GM21786 (cell line): ENCODE measurements around the gene CDH13.

ENCODE experiments used
- ATAC-seq: cut with Tn5 transposase; IDR thresholded peaks from one replicate; pipeline ENCODE4 v1.9.1; 2021; ENCODE audit not compliant: unreplicated experiment

Gene CDH13

DNA sequence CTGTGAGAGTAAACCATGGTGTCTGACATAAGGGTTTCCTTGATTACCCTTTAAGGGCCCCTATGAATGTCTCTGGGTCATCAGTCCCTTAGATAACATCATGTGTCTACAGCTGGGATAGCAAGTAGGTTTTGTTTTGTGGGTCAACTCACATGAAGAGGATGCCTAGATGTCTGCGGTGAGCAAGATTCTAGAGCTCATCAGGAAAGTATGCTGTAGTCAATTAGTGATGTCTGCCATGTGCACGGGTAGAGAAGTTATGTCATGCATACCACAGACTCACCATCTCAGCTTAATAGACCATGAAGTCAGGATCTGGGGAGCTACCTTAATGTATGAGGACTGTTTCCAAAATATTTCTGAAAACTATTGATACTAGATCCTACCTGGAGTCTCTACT is 57.5 kb downstream of the CDH13 start:
- ATAC-seq, result no peak

DNA sequence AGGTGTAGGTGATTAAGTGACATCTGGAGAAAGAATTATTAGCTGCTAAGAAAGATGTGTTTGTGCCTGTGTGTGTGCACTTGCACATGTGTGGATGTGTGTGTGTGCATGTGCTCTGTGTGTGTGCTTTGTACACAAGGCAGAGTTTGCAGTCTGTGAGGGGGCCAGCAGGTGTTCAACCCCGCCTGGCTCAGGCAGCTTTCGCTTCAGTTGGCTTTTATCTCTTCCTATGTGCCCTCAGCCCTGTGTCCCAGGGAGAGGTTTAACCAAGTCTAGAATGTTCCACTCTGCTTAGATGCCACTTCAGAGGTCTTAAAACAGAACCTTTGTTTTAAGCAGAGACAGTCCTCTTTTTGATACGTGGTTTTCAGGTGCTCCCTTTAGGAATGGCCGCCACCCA is 58.8 kb downstream of the CDH13 start:
- no peak for ATAC-seq

DNA sequence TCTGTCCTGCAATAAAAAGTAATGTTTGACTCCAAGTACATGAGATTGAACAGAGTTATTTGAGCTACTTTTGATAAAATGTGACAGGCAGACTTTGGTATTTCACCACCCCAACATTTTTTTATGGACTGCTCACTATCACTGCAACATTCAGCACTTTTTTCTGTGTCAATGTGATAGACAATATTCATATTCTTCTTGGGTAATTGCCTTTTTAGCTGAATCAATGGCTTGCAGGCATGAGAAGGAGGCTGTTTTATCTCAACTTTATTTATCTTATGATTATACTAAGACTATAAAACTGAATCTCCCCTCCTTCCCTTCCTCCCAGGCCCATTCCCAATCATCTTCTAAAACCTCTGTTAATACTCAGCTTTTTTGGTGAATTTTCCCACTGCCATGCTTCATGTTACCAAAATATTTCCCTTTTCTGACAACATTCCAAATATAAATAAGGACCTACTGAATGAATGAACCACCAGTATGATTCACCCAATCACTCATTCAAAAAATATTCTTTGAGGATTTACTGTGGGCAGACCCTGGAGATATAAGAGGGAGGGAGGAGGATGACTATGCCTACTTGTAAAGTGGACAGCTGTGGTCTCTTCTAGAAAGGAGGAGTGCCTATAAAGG is 67.6 kb downstream of the CDH13 start:
- no peak for ATAC-seq

DNA sequence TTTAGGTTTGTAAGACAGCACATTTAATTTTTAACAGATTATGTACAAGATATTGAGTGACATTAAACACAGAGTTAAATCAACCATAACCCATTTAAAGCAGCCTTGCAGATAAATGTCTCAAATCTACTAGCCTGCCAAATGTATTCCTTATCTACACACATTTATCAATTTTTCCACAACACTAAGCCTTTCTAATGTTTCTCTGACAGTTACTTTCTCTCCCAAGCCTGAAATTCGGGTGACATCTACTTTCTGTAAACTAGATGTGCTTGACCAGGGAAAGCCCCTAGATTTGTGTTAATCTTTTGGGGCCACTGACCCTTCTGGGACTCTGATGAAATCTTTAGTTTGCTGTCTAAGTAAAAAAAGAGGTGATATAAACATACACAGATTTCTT is 69.0 kb downstream of the CDH13 start:
- no peak for ATAC-seq

DNA sequence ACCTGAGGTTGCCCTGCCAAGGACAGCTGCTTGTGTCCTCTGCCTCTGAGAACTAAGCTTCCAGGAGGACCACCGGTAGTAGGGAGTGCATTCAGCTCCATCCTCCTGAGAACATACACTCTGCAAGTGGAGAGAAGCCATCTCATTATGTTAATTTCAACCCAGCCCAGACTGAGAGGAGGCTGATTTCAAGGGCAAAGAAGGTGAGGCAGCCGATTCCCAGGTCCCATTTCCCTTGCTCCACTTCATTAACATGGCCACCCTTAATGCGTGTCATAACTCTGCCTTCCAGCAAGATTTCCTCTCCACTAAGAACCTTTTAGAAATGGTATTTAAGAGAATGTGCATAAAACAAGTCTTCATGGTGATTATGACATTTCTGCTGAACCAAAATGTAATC is 72.5 kb downstream of the CDH13 start:
- no peak for ATAC-seq

DNA sequence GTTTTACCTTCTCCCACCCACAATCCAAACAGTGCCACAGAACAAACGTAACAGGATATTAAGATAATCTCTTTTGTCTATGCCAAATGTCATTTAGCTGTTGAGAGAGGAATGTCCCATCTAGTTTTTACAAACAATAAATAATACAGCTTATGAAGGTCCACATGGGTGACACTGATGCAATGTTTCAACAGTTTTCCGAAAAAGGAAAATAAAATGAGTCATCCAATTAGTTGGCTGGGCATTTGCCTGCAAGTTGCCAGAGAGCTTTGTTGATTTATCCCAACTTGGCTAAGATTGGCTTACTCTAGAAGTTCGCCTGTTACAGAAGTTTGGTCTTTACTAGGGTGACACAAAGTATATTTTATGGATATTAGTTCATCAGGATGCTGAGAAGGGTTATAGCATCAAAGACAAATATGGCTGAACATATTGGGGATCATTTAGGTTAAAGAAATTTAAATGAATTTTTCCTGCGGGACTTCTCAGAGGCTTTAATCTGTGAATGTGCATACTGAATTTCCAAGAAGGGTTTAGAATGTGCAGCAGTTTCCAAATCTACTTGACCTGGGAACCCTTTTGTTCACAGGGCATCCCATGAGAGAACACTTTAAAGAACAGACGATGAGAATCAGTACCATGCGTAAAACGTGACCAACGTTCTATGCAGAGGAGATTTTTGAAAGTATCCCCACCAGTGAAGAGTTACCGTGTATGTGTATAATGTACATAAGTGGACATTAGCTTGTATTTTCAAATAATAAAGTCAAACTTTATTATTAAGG is 73.1 kb downstream of the CDH13 start:
- ATAC-seq, result no peak

DNA sequence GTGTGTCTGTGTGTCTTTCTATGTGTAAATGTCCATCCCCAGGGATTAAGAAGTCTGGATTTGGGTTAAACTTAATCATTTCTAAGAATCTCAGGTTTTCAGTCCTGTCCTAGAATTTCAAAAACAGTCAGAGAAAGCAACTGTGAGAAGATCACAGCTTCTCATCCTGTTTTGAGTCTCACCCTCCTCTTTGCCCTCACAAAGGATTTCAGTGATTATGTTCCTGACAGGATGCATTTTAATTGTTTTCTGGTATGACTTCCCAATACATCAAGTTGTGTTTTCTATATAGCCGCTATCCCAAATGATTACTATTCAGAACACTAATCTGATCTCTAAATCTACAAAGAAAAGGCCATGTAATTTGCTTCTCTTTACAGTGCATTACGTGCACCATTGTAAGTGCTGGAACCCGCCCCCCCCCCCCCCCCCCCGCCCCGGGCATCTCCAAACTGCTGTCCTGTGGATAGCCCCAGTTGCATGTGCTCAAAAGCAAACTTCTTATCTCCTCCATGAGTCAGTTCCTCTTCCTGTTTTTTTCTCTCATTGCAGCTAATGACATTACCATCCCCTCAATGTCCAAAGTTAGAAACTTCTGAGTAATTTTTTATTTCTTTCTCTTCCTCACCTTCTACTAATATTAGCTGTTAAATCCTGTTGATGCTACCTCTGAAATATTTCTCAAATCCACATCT is 73.9 kb downstream of the CDH13 start:
- no peak for ATAC-seq

DNA sequence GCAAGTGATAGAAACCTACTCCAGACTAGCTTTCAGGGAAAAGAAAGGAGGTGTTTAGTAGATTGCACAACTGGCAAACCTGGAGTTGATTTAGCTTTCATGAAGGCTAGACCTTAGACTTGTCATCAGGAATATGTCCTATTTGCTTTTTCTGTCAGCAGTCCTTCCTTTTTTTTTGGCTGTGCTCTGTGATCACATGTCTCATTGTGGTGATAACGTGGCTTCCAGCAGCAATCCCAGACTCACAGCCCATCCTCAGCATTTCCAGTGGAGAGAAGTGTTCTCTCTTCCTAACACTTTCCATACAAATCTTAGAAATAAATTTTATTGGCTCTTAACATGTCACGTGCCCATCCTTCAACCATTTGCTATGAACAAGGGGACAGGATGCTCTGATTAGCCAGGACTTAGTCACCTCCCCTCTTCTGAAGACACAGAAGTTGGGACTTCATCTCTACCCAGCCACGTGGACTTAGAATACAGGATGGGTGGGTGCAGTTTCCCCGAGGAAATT is 74.7 kb downstream of the CDH13 start:
- ATAC-seq, result no peak

DNA sequence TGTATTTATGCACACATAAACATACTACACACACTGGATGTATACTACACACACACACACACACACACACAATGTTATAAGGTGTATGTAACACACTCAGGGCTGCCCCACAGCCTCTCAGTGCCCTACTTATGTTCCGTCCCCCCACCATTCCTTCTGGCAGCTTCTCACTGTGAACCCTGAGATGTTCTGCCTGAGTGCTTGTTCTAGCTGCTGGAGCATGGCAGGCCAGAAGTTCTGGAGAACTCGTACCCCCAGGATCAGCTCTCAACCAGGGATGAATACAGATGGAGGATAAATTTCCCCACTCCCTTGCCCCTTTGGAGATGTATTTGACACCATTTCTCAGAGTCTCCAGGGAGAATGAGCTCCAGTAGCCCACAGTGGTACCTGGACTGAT is 76.4 kb downstream of the CDH13 start:
- no peak for ATAC-seq

DNA sequence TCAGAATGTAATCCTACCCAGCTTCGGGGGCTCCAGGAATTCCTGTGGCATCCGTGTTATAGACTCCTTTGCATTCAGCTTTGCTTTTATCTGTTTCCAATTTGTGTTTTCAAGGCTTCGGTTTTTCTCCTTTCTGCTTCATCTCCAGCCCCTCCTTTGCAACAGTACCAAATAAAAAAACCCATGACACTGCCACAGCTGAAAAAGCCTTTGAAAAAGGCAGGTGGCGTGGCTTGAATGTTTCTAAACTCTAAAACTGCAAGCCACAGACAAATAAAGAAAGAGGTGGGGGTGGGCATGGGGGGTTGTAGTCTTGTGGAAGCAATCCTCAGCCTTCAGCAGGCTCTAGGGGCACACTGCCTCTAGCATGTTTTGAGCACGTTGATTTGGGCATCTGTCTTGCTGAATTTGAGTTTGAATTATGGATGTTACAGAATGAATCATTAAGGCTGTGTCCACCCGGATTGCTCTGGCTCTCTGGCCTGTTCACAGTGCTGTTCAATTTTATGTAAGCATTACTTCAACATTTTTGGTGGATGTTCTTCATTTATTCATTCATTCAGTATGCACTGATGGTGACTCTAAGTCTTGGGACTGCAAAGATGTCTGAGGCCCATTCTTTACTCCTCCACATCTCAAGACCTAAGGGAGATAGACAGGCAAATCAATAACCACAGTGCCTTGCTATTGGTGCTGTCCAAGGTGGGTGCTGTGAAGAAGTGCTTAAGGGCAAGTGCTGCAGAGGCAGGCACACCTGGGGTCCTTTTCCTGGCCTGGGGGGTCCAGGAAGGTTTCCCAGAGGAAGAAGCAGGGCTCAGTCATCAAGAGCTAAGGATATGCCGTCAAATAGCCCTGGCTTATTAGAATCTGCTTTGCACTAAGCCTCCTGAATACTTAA is 77.4 kb downstream of the CDH13 start:
- no peak for ATAC-seq

DNA sequence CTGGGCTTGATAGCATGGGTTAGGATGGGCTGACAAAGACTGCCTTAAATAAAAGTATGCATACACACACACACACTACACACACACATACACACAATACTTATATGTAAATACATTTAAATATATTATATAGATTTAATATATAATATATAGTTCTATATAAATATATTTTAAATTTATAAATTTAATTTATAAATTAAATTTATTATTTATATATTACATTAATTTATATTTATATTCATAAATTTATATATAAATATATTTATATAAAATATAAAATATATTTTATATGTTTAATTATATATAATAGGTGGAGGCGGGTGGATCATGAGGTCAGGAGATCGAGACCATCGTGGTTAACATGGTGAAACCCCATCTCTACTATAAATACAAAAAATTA is 83.2 kb downstream of the CDH13 start:
- ATAC-seq, result no peak

DNA sequence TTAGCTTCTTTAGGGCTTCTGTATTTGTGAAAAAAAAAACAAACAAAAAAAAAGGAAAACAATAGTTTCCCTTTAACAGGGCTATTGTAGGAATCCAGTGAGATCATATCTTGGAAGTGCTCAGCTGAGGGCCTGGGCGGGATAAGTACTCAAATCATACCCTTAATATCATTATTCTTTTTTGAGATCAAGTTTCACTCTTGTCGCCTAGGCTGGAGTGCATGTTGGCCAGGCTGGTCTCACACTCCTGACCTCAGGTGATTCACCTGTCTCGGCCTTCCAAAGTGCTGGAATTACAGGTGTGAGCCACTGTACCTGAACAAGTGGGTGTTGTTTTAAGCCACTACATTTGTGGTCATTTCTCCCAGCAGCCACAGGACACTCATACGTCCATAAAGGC is 87.0 kb downstream of the CDH13 start:
- ATAC-seq, result no peak

DNA sequence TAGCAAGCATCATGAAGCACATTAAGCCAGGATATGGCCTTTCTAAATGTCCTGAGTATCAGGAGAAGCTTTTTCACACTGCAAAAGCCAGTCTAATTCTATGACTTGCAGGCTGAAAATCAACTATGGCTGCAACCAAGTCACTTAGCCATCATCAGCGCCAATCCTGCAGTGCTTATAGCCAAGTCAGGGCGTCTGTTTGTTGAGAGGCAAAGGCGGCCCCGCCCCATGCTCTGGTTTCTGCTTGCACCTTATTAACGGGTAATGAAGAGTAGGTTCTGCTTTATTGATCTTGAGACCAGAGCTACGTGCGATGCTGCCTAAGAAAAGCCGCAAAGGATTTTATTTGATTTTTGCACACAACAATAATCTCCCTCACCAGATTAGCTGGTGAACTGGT is 88.4 kb downstream of the CDH13 start:
- ATAC-seq, result no peak

DNA sequence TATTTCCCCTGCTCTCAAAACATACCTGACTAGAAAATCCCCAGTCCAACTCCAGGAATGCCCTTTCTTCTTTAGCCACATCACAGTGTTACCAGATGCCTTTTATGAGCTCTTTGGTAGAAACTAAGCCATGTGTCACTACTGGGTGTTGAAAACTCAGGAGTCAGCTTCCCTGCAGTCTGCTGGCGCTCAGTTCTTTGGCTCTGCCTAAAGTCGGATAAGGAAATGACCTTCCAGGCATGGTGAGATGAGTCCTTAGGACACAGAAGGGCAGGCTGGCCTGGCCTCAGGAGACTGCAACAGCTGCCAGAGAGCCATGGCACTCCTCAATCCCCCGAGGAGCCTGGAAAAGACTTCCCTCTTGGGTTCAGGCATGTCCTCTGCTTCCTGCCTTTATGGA is 89.1 kb downstream of the CDH13 start:
- ATAC-seq, result no peak

DNA sequence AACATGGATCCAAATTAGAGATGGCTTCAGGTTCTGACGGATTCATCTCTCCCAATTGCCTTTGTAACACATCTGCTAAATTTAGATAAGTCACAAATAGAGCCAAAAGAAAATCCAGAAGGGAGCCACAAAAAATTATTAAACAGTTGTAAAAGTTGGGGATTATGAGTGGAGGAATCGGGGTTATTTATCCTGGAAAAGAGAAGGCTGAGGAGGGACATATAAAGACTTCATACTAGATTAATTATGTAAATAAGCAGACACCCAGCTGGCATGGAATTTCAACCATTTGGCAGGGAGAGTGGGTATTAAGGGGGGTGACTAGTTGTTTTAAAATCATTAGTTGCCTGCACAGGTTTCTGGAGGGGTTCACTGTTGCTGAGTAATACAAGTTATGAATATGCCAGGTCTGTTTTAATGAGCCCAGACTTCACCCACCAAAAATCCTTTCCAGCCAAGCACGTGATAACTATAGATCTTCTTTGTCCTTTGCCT is 89.6 kb downstream of the CDH13 start:
- ATAC-seq, result no peak

DNA sequence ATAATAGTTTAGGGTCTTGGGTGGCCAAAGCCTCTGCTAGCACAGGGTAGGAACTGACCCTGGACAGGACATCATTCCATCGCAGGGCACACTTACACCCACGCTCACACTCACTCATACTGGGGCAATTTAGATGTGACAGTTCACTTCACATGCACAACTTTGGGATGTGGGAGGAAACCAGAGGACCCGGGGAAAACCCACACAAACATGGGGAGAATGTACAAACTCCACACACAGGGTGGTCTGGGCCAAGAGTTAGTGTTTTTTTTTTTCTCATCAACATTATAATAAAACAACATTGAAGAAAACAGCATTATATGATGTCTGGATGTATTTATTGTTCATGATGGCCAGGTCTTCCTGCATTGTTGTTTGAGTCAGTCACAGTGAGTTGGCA is 93.6 kb downstream of the CDH13 start:
- ATAC-seq, result no peak

DNA sequence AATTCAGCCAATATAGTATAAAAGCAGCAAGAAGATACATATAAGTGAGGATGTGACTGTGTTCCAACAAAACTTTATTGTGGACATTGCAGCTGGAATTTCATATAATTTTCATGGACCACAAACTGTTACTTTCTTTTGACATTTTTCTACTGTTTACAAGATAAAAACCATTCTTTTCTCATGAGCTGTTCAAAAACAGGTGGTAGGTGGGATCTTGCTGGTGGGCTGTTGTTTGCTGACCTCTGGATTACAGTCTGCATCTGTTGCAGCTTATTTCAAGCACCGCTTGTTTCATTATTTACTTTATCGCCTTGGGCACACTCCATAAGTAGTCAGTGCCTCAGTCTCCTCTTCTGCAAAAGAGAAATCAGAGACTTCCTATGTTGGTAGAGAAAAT is 99.5 kb downstream of the CDH13 start:
- no peak for ATAC-seq

DNA sequence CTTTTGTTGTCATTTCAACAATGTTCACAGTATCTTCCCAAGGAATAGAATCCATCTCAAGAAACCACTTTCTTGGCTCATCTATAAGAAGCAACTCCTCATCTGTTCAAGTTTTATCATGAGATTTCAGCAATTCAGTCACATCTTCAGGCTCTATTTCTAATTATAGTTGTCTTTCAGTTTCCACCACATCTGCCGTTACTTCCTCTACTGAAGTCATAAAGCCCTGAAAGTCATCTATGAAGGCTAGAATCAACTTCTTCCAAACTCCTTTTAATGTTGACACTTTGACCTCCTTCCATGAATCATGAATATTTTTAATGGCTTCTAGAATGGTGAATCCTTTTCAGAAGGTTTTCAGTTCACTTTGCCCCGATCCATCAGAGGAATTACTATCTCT is 102.1 kb downstream of the CDH13 start:
- ATAC-seq, result no peak

DNA sequence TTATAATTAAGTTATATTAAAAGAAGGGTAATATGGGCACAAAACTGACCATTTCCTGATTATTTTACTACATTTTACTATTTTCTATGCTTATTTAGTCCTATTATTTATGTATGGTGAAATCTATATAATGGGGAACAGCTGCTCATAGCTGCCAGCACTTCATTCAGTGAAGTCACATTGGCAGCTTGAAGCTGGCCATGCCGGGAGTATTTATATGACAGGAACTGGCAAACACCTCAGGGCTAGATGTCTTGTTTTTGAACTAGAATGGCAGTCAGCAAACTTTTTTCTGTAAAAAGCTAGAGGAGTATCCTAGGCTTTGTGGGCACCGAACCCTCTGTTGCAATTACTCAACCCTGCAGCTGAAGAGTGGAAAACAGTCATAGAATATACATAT is 104.1 kb downstream of the CDH13 start:
- ATAC-seq, result no peak

DNA sequence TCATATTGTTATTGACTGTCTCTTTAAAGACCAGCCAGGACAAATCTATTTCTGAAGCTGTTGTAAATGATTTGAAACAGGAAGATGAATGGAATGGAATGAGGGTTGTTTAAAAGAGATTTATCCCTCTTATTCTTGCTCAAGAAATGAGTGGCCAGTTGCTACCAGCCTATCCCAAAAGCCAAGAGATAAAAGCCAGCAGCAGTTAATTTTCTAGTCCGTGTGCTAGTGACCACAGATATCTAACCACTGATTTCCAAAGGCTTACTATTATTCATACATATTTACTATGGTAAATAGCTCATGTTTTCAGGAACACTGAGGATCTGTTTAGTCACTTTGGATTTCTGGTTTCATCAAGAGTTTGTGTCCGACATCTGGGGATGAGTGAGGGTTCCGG is 105.7 kb downstream of the CDH13 start:
- ATAC-seq, result no peak

DNA sequence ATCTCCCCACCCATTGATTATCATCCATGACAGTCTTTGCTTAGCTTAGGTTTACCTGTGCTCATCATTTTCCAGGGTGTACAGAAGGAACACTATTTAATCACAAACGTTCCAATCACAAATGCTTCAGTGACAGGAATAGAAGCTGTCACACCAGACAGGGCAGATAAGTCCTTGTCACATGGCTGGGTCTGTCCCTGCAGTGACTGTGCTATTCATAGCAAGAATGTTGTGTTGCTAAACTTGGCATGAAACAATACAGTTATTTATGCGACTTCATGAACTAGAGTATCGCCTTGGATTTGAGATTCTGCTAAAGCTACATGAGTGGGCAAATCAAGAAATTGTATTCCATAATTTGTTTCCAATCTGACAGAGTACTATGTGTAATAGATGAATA is 108.4 kb downstream of the CDH13 start:
- ATAC-seq, result peak; percentile 61
